Measurements from ENCODE around the gene STXBP1.

GRCh38 chr9:127684576-127684975 lies 72.5 kb downstream of the STXBP1 start:
- no peak for TF ChIP-seq ZNF616 (CRISPR knock-in tag; IDR thresholded peaks at IDR 0.05; ENCODE audit: low read depth)
- TF ChIP-seq SETDB1 (CRISPR knock-in tag; IDR thresholded peaks at IDR 0.05; ENCODE audit: borderline replicate concordance), result no peak
- no peak for TF ChIP-seq SALL2 (CRISPR knock-in tag; IDR thresholded peaks at IDR 0.05)
- TF ChIP-seq CREB1 (IDR thresholded peaks at IDR 0.05), result no peak
- no peak for TF ChIP-seq CREB1 (CRISPR knock-in tag; IDR thresholded peaks at IDR 0.05)
- no peak for TF ChIP-seq POLR2AphosphoS5 (IDR thresholded peaks at IDR 0.05; ENCODE audit: low read depth, low read length)
- no peak for TF ChIP-seq ZNF143 (CRISPR knock-in tag; IDR thresholded peaks at IDR 0.05)
- TF ChIP-seq SP2 (CRISPR knock-in tag; IDR thresholded peaks at IDR 0.05), result no peak
- no peak for TF ChIP-seq ZNF441 (CRISPR knock-in tag; IDR thresholded peaks at IDR 0.05; ENCODE audit: borderline replicate concordance)
- TF ChIP-seq TCF7L2 (IDR thresholded peaks at IDR 0.05; ENCODE audit: low read depth, low read length), result no peak
- no peak for TF ChIP-seq CBX2 (IDR thresholded peaks at IDR 0.05; ENCODE audit: low read depth, low read length)
- TF ChIP-seq CBX2 (CRISPR knock-in tag; IDR thresholded peaks at IDR 0.05; ENCODE audit: low read depth), result no peak
- TF ChIP-seq ZBTB40 (IDR thresholded peaks at IDR 0.05), result no peak
- no peak for TF ChIP-seq ZBTB40 (CRISPR knock-in tag; IDR thresholded peaks at IDR 0.05)
- no peak for TF ChIP-seq ZNF619 (CRISPR knock-in tag; IDR thresholded peaks at IDR 0.05)

Measured in HepG2 (cell line).